ENCODE data around the gene RIC8B.

The RIC8B gene

GRCh38 chr12:106801167-106801708 lies 26.8 kb downstream of the RIC8B start:
- in situ Hi-C loops (cut with MboI; ENCODE audit: low sequenced_read_pairs): no loop called here

GRCh38 chr12:106801830-106802533 lies 27.5 kb downstream of the RIC8B start:
- in situ Hi-C loops (cut with MboI; ENCODE audit: low sequenced_read_pairs): no loop called here

- in situ Hi-C loops (cut with MboI; ENCODE audit: low sequenced_read_pairs): no loop called here
These were observed 30.2 kb downstream of the RIC8B start for GRCh38 chr12:106804668-106805067.

GRCh38 chr12:106814714-106815113 lies 40.2 kb downstream of the RIC8B start:
- in situ Hi-C loops (cut with MboI; ENCODE audit: low sequenced_read_pairs): no loop called here

- in situ Hi-C loops (cut with MboI; ENCODE audit: low sequenced_read_pairs): no loop called here
These were observed 41.3 kb downstream of the RIC8B start for GRCh38 chr12:106815741-106816140.

GRCh38 chr12:106816231-106816630 lies 41.7 kb downstream of the RIC8B start:
- in situ Hi-C loops (cut with MboI; ENCODE audit: low sequenced_read_pairs): no loop called here

- in situ Hi-C loops (cut with MboI; ENCODE audit: low sequenced_read_pairs): no loop called here
These were observed 45.5 kb downstream of the RIC8B start for GRCh38 chr12:106819991-106820390.

- in situ Hi-C loops (cut with MboI; ENCODE audit: low sequenced_read_pairs): no loop called here
These were observed 57.2 kb downstream of the RIC8B start for GRCh38 chr12:106831699-106832098.

- in situ Hi-C loops (cut with MboI; ENCODE audit: low sequenced_read_pairs): no loop called here
These were observed 63.3 kb downstream of the RIC8B start for GRCh38 chr12:106837782-106838181.

GRCh38 chr12:106839333-106839732 lies 64.9 kb downstream of the RIC8B start:
- in situ Hi-C loops (cut with MboI; ENCODE audit: low sequenced_read_pairs): no loop called here

- in situ Hi-C loops (cut with MboI; ENCODE audit: low sequenced_read_pairs): no loop called here
These were observed 65.8 kb downstream of the RIC8B start for GRCh38 chr12:106840243-106840642.

- in situ Hi-C loops (cut with MboI; ENCODE audit: low sequenced_read_pairs): no loop called here
These were observed 67.2 kb downstream of the RIC8B start for GRCh38 chr12:106841510-106842302.

- in situ Hi-C loops (cut with MboI; ENCODE audit: low sequenced_read_pairs): no loop called here
These were observed 71.4 kb downstream of the RIC8B start for GRCh38 chr12:106845902-106846301.

GRCh38 chr12:106847861-106848260 lies 73.4 kb downstream of the RIC8B start:
- in situ Hi-C loops (cut with MboI; ENCODE audit: low sequenced_read_pairs): no loop called here

GRCh38 chr12:106851306-106851705 lies 76.8 kb downstream of the RIC8B start:
- in situ Hi-C loops (cut with MboI; ENCODE audit: low sequenced_read_pairs): no loop called here

- in situ Hi-C loops (cut with MboI; ENCODE audit: low sequenced_read_pairs): no loop called here
These were observed 80.2 kb downstream of the RIC8B start for GRCh38 chr12:106854723-106855122.

GRCh38 chr12:106855221-106855758 lies 80.8 kb downstream of the RIC8B start:
- in situ Hi-C loops (cut with MboI; ENCODE audit: low sequenced_read_pairs): no loop called here

GRCh38 chr12:106861984-106862916 lies 87.8 kb downstream of the RIC8B start:
- in situ Hi-C loops (cut with MboI; ENCODE audit: low sequenced_read_pairs): no loop called here

GRCh38 chr12:106863189-106863588 lies 88.7 kb downstream of the RIC8B start:
- in situ Hi-C loops (cut with MboI; ENCODE audit: low sequenced_read_pairs): no loop called here

GRCh38 chr12:106865683-106866082 lies 91.2 kb downstream of the RIC8B start:
- in situ Hi-C loops (cut with MboI; ENCODE audit: low sequenced_read_pairs): no loop called here

Measured in HL-60/S4 (cell line).